HG03442 (cell line): ENCODE measurements around the gene FOXK1.
A peak's percentile ranks its signal among the peaks of the same experiment; 100 is the strongest.

Experiments used
- ATAC-seq: cut with Tn5 transposase; IDR thresholded peaks from one replicate; pipeline ENCODE4 v1.9.1; 2021; ENCODE audit warnings: mild to moderate bottlenecking, moderate library complexity; ENCODE audit not compliant: unreplicated experiment

The FOXK1 gene

GRCh38 chr7:4718075-4718474 is 36.0 kb downstream of the FOXK1 start:
- no peak for ATAC-seq

GRCh38 chr7:4720225-4720624 is 38.1 kb downstream of the FOXK1 start:
- ATAC-seq: no peak

- no peak for ATAC-seq
Measured at GRCh38 chr7:4722308-4722707, 40.2 kb downstream of the FOXK1 start.

- ATAC-seq: no peak
Measured at GRCh38 chr7:4722960-4723630, 41.0 kb downstream of the FOXK1 start.

- ATAC-seq: peak; percentile 15
Measured at GRCh38 chr7:4724648-4725013, 42.5 kb downstream of the FOXK1 start.

- peak; percentile 78 for ATAC-seq
Measured at GRCh38 chr7:4725014-4725849, 43.1 kb downstream of the FOXK1 start.

GRCh38 chr7:4725850-4726450 is 43.9 kb downstream of the FOXK1 start:
- no peak for ATAC-seq

- no peak for ATAC-seq
Measured at GRCh38 chr7:4726566-4726965, 44.5 kb downstream of the FOXK1 start.

GRCh38 chr7:4727914-4728705 is 46.0 kb downstream of the FOXK1 start:
- ATAC-seq: no peak

GRCh38 chr7:4729266-4729665 is 47.2 kb downstream of the FOXK1 start:
- no peak for ATAC-seq

GRCh38 chr7:4730276-4730675 is 48.2 kb downstream of the FOXK1 start:
- no peak for ATAC-seq

GRCh38 chr7:4730971-4731370 is 48.9 kb downstream of the FOXK1 start:
- ATAC-seq: no peak

- ATAC-seq: no peak
Measured at GRCh38 chr7:4731803-4732202, 49.7 kb downstream of the FOXK1 start.

- ATAC-seq: no peak
Measured at GRCh38 chr7:4733936-4734528, 51.9 kb downstream of the FOXK1 start.

- ATAC-seq: no peak
Measured at GRCh38 chr7:4734587-4735345, 52.7 kb downstream of the FOXK1 start.

GRCh38 chr7:4737300-4737699 is 55.2 kb downstream of the FOXK1 start:
- ATAC-seq: no peak

GRCh38 chr7:4738711-4739527 is 56.8 kb downstream of the FOXK1 start:
- ATAC-seq: no peak

GRCh38 chr7:4739528-4739992 is 57.5 kb downstream of the FOXK1 start:
- no peak for ATAC-seq

GRCh38 chr7:4740796-4741195 is 58.7 kb downstream of the FOXK1 start:
- no peak for ATAC-seq
